VCaP (cell line): ENCODE results near the gene MMP15.
"Not testable (repeated sequence)": the region's sequence is repeated elsewhere in the genome, so short reads cannot be mapped to it uniquely, and the experiment has no call there.

ENCODE experiments used
- H3K27ac ChIP-seq: fragments of 450-650 bp; 2 replicates; pipeline ENCODE4 v1.5.1; 2017
- TF ChIP-seq, protein P1 (sequence below): fragments of 450-650 bp; conservative IDR thresholded peaks from 2 replicates; pipeline ENCODE4 v1.5.1; 2017; ENCODE audit warnings: mild to moderate bottlenecking, moderate library complexity

Gene MMP15

DNA sequence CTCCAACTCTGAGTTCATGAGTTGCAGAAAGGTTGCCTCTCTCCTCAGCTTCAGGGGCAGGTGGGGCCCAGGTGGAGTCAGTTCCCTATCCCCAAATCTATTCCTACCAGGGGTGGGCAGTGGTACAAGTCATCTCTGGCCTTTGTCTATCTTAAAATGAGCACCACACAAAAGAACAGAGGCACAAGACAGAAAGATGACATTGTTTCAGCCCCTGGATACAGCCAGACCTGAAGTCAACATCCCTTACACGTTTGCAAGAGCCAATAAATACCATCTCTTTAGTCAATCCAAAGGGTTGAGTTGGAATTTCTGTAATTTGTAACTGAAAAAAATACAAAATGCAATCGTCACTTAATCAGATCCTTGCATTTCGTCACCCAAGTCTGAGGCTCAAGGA is 32.2 kb downstream of the MMP15 start:
- TF ChIP-seq, protein P1, sequence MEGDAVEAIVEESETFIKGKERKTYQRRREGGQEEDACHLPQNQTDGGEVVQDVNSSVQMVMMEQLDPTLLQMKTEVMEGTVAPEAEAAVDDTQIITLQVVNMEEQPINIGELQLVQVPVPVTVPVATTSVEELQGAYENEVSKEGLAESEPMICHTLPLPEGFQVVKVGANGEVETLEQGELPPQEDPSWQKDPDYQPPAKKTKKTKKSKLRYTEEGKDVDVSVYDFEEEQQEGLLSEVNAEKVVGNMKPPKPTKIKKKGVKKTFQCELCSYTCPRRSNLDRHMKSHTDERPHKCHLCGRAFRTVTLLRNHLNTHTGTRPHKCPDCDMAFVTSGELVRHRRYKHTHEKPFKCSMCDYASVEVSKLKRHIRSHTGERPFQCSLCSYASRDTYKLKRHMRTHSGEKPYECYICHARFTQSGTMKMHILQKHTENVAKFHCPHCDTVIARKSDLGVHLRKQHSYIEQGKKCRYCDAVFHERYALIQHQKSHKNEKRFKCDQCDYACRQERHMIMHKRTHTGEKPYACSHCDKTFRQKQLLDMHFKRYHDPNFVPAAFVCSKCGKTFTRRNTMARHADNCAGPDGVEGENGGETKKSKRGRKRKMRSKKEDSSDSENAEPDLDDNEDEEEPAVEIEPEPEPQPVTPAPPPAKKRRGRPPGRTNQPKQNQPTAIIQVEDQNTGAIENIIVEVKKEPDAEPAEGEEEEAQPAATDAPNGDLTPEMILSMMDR: no peak
- no peak overlapping the region for H3K27ac ChIP-seq

DNA sequence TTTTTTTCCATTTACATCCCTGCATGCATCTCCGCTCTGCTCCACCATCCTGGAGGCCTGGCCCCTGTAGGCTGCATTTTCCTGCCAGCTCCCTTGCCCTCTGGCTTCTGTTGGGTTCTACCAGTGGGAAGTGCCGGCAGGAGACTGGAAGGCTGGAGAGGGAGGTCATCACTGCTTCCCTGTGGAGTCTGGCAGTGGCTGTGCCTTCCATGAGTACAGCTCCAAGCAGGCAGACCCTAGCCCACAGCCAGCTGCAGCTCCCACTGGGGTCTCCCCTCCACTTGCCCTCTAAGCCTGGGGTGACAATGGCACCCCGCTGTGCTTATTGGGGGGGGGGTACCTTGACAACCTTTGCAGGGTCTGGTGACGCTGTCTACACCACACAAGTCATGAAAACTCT is 37.3 kb downstream of the MMP15 start:
- TF ChIP-seq, protein P1: no peak

DNA sequence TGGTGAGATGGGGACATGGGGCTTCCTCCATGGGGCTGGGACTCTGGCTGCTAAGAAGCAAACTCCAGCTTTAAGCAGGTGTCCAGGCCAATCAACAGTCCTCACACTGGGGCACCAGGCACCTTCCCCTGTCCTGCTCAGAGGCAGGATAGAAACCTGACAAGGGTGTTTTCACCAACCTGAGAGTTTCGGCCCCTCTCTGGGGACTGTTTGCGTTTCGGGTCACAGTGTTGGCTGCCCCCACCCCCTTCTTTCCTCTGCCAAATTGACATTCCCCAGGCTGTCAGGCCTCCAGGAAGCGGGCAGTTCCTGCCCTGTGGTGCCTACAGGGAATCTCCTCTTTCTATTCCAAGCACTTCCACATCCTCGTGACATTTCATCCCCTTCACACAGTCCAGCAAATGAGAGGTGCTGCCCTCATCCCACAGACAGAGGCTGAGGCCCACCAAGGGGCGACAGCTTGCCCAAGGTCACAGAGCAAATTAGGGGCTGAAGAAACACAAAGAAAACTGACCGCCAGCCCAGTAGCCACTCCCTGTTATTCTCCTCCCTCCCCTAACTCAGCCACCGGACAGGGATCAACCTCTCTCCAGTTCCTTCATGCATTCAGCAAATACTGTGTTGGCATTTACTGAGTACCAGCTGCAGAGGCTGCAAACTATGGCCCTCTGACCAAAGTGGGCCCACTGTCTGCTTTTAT is 38.0 kb downstream of the MMP15 start:
- H3K27ac ChIP-seq: no peak overlapping the region
- TF ChIP-seq, protein P1: no peak

More for the DNA sequence above, 37.3 kb downstream of the MMP15 start:
- no peak overlapping the region for H3K27ac ChIP-seq

DNA sequence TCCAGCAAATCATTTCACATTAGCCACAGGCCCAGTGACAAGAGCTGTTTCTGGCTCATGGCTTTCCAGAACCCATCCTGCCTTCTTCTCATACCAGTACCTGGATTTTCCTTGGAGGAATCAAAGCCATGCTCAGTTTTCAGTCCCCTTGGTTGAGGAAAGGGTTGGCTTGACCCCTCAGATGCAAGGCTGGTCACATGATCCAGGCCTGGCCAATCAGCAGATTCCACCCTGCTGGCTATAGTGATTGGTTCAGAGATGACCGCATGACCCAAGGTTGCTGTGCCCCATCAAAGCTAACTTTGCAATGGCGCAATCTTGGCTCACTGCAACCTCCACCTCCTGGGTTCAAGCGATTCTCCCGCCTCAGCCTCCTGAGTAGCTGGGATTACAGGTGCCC is 45.0 kb downstream of the MMP15 start:
- TF ChIP-seq, protein P1: no peak
- H3K27ac ChIP-seq: no peak overlapping the region

DNA sequence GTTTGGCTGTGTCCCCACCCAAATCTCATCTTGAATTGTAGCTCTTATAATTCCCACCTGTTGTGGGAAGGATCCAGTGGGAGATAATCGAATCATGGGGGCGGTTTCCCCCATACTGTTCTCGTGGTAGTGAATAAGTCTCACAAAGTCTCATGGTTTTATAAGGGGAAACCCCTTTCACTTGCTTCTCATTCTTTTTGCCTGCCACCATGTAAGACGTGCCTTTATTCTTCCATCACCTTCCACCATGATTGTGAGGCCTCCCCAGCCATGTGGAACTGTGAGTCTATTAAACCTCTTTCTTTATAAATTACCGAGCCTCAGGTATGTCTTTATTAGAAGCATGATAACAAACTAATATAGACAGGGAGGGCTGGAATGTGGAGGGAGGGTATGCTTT is 46.6 kb downstream of the MMP15 start:
- H3K27ac ChIP-seq: not testable (repeated sequence)

DNA sequence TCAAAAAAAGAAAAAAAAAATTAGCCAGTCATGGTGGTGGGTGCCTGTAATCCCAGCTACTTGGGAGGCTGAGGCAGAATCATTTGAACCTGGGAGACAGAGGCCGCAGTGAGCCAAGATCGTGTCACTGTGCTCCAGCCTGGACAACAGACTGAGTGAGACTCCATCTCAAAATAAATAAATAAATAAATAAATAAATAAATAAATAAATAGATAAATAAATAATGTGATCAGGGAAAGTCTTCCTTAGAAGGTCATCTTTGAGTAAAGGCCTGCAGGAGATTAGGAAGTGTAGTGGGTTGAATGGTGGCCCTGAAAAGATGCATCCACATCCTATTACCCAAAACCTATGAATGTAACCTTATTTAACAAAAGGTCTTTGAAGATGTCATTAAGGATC is 47.5 kb downstream of the MMP15 start:
- H3K27ac ChIP-seq: not testable (repeated sequence)

DNA sequence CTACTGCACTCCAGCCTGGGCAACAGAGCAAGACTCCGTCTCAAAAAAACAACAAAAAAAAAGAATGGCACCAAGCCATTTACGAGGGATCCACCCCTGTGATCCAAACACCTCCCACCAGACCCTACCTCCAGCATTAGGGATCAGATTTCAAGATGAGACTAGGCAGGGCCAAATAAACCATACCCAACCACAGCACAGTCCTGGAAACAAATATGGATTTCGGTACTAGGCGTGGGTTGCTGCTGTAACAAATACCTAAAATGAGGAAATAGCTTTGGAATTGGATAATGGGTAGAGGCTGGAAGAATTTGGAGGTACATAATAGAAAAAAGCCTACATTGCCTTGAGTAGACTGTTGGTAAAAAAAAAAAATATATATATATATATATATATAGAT is 49.1 kb downstream of the MMP15 start:
- H3K27ac ChIP-seq: no peak overlapping the region
- TF ChIP-seq, protein P1: no peak

DNA sequence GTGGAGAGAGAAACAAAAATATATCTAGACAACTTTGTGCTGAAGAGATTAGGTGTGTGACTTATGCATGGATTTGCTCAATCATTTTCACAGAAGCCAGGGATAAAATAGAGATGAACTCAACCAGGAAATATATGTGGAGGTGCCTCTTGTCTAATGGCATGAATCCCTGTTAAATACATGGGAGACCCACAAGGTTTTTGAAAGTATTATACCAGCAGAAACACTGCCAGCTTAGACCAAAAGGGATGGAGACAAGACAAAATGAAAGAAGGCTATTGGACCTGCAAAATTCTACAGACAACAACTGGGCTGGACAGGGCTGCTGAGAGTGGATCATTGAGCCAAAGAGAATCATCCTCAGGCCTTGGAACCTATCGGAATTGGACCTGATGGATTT is 51.0 kb downstream of the MMP15 start:
- no peak overlapping the region for H3K27ac ChIP-seq
- TF ChIP-seq, protein P1: no peak

DNA sequence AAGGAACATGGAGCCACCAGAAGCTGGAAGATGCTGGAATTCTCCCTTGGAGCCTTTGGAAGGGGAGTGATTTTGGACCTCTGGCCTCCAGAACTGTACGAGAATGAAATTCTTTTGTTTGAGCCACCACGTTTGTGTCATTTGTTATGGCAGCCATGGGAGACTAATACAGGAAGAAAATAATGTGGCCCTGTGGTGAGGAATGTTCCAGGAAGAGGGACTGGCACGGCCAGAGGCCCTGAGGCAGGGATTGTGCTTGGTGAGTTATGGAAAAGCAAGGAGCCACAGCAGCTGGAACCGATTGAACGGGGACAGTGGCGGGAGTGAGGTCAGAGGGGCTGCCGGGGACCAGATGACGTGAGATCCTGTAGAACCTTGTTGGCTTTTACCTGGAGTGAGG is 52.2 kb downstream of the MMP15 start:
- TF ChIP-seq, protein P1: no peak
- no peak overlapping the region for H3K27ac ChIP-seq

DNA sequence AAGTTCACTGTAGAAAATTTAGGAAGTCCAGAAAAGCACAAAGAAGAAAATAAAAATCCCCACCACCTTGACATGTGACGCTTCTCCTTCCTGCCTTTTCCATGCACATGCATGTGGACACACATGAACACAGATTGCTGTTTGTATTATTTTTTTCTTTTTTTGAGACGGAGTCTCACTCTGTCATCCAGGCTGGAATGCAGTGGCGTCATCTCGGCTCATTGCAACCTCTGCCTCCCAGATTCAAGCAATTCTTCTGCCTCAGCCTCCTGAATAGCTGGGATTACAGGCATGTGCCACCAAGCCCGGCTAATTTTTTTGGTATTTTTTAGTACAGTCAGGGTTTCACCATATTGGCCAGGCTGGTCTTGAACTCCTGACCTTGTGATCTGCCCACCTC is 55.1 kb downstream of the MMP15 start:
- H3K27ac ChIP-seq: not testable (repeated sequence)
